Loucy (cell line): Measurements from ENCODE around the gene RETREG3.
"Not testable (repeated sequence)": the region's sequence is repeated elsewhere in the genome, so short reads cannot be mapped to it uniquely, and the experiment has no call there.

Experiments used
- H2AFZ ChIP-seq: fragments of 200-600 bp; sonication (generic); 2 replicates; pipeline ENCODE4 v1.6.0; 2016; ENCODE audit warnings: antibody characterized with exemption, mild to moderate bottlenecking, low read length, moderate library complexity
- H3F3A ChIP-seq: fragments of 200-600 bp; 2 replicates; pipeline ENCODE4 v1.6.0; 2016; ENCODE audit warnings: antibody characterized with exemption, low read depth, mild to moderate bottlenecking
- H3K27me3 ChIP-seq: fragments of 200-600 bp; sonication (generic); 2 replicates; pipeline ENCODE4 v1.6.1; 2014; ENCODE audit warnings: low read length, mild to moderate bottlenecking; ENCODE audit not compliant: insufficient read depth, poor library complexity, severe bottlenecking
- H3K36me3 ChIP-seq: fragments of 200-600 bp; sonication (generic); 2 replicates; pipeline ENCODE4 v1.6.1; 2016; ENCODE audit warnings: low read length; ENCODE audit not compliant: insufficient read depth
- H3K4me1 ChIP-seq: fragments of 200-600 bp; sonication (generic); 2 replicates; pipeline ENCODE4 v1.5.1; 2014; ENCODE audit warnings: low read length, mild to moderate bottlenecking; ENCODE audit not compliant: insufficient read depth, poor library complexity, severe bottlenecking
- H3K4me2 ChIP-seq: fragments of 200-600 bp; sonication (generic); 2 replicates; pipeline ENCODE4 v1.6.0; 2014; ENCODE audit warnings: antibody characterized with exemption, low read length, low read depth, mild to moderate bottlenecking; ENCODE audit not compliant: poor library complexity, severe bottlenecking
- H3K4me3 ChIP-seq: fragments of 200-600 bp; sonication (generic); 2 replicates; pipeline ENCODE4 v1.5.1; 2014; ENCODE audit warnings: low read length, mild to moderate bottlenecking, mixed read lengths; ENCODE audit not compliant: poor library complexity, severe bottlenecking
- H3K79me2 ChIP-seq: fragments of 200-600 bp; sonication (generic); 2 replicates; pipeline ENCODE4 v1.6.1; 2014; ENCODE audit warnings: low read length; ENCODE audit not compliant: insufficient read depth
- H3K9ac ChIP-seq: fragments of 200-600 bp; sonication (generic); 2 replicates; pipeline ENCODE4 v1.6.0; 2014; ENCODE audit warnings: mild to moderate bottlenecking, low read depth, low read length, moderate library complexity; ENCODE audit not compliant: poor library complexity, severe bottlenecking
- H3K9me2 ChIP-seq: fragments of 200-600 bp; sonication (generic); replicated peaks from 2 replicates; pipeline ENCODE4 v1.6.1; 2016; ENCODE audit warnings: low read depth, low read length, mixed read lengths
- H3K9me3 ChIP-seq: fragments of 200-600 bp; sonication (generic); 2 replicates; pipeline ENCODE4 v1.6.1; 2014; ENCODE audit warnings: mild to moderate bottlenecking, antibody characterized with exemption, low read length, low read depth; ENCODE audit not compliant: insufficient read depth
- H4K20me1 ChIP-seq: fragments of 200-600 bp; sonication (generic); 2 replicates; pipeline ENCODE4 v1.6.0; 2014; ENCODE audit warnings: antibody characterized with exemption, low read length, mild to moderate bottlenecking; ENCODE audit not compliant: insufficient read depth, poor library complexity, severe bottlenecking
- CTCF ChIP-seq: fragments of 200-600 bp; sonication (generic); conservative IDR thresholded peaks from 2 replicates; pipeline ENCODE4 v1.5.1; 2014; ENCODE audit warnings: mild to moderate bottlenecking, antibody characterized with exemption, low read length
- EZH2phosphoT487 ChIP-seq: fragments of 200-600 bp; IDR thresholded peaks from 2 replicates; pipeline ENCODE4 v1.6.1; 2018; ENCODE audit warnings: antibody characterized with exemption, mild to moderate bottlenecking, moderate library complexity, borderline replicate concordance

RETREG3 gene

GRCh38 chr17:42612013-42612412, 2.8 kb upstream of the RETREG3 start:
- H3K4me1 ChIP-seq, result peaks cover 10% of the 10 kb centered on the region
- H3K36me3 ChIP-seq, result peaks cover 31% of the 10 kb centered on the region; the same call in 1 of the 2 replicates
- H3K79me2 ChIP-seq, result peaks cover 43% of the 10 kb centered on the region
- no peak overlapping the region for H2AFZ ChIP-seq
- H4K20me1 ChIP-seq, result peaks cover 10% of the 10 kb centered on the region
- H3K4me3 ChIP-seq, result no peak overlapping the region
- H3F3A ChIP-seq, result no peaks in the 10 kb centered on the region
- H3K27me3 ChIP-seq, result no peaks in the 10 kb centered on the region
- H3K9me3 ChIP-seq, result no peaks in the 10 kb centered on the region
- no peak for TF ChIP-seq CTCF
- no peak for TF ChIP-seq EZH2phosphoT487
- no peaks in the 10 kb centered on the region for H3K9me2 ChIP-seq
- no peak overlapping the region for H3K9ac ChIP-seq
- H3K4me2 ChIP-seq, result no peak overlapping the region

DNA sequence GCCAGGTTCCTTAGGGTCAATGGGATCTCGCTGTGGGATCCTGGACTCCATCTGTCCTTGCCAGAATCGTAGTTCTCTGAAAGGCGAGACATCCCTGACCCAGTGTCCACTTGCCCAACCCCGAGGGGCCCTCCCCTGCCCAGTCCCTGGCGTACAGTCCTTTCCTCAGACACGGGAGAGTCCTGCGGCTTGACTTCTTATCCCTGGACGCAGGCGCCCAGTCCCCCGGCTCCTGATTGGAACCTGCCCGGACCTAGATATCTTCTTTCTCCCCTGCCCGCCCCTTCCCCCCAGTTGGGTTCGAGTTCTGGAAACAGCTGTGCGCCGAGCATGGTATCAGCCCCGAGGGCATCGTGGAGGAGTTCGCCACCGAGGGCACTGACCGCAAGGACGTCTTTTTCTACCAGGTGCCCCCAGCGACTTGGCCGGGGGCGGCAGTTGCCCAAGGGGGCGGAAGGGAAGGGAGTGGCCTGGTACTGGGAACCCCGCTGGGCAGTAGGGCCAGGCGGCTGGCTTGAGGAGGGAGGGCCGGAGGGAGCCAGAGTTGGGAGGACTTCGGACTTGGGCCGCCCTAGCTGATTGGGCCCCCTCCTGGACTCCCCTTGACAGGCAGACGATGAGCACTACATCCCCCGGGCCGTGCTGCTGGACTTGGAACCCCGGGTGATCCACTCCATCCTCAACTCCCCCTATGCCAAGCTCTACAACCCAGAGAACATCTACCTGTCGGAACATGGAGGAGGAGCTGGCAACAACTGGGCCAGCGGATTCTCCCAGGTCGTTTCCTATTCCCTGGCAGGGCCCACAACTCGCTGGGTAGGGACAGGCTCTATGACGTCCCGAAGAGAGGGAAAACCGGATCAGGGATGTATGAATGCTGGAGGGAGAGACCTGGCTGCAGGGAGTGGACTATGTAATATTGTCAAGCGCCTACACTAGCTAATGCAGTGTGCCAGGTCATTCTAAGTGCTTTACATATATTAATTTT, 934 bp upstream of the RETREG3 start:
- Histone ChIP-seq H2AFZ (peak overlapping the region; percentile 56), H3K36me3 (peaks cover 26% of the 10 kb centered on the region; the same call in 1 of the 2 replicates), H3K4me2 (peak overlapping the region; percentile 74), H3K4me1 (peaks cover 15% of the 10 kb centered on the region), H3K4me3 (peak overlapping the region; percentile 90), H4K20me1 (peaks cover 14% of the 10 kb centered on the region), H3K79me2 (peaks cover 62% of the 10 kb centered on the region), H3K9ac (peak overlapping the region; percentile 86)
- not testable (repeated sequence) for H3K9me3 ChIP-seq, H3K27me3 ChIP-seq, H3F3A ChIP-seq, H3K9me2 ChIP-seq

- peak overlapping the region; percentile 90 for H3K4me3 ChIP-seq
- H3K4me1 ChIP-seq, result peaks cover 23% of the 10 kb centered on the region
- H4K20me1 ChIP-seq, result peaks cover 18% of the 10 kb centered on the region
Measured at GRCh38 chr17:42608305-42609181, 631 bp downstream of the RETREG3 start.

More at GRCh38 chr17:42608305-42609181, 631 bp downstream of the RETREG3 start:
- H3F3A ChIP-seq, result no peaks in the 10 kb centered on the region
- peak overlapping the region; percentile 75 for H3K4me2 ChIP-seq
- no peaks in the 10 kb centered on the region for H3K27me3 ChIP-seq
- H3K36me3 ChIP-seq, result peaks cover 14% of the 10 kb centered on the region; the same call in 1 of the 2 replicates
- H3K79me2 ChIP-seq, result peaks cover 76% of the 10 kb centered on the region
- H3K9me2 ChIP-seq, result no peaks in the 10 kb centered on the region
- no peak; the same call in 1 of the 2 replicates for TF ChIP-seq CTCF
- TF ChIP-seq EZH2phosphoT487, result no peak
- H3K9me3 ChIP-seq, result no peaks in the 10 kb centered on the region
- peak overlapping the region; percentile 77 for H2AFZ ChIP-seq
- H3K9ac ChIP-seq, result peak overlapping the region; percentile 86
